ENCODE results near the gene NEURL3.
"Not testable (repeated sequence)": the region's sequence is repeated elsewhere in the genome, so short reads cannot be mapped to it uniquely, and the experiment has no call there.

Gene NEURL3, protein sequence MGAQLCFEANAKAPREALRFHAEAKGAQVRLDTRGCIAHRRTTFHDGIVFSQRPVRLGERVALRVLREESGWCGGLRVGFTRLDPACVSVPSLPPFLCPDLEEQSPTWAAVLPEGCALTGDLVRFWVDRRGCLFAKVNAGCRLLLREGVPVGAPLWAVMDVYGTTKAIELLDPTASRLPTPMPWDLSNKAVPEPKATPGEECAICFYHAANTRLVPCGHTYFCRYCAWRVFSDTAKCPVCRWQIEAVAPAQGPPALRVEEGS

DNA sequence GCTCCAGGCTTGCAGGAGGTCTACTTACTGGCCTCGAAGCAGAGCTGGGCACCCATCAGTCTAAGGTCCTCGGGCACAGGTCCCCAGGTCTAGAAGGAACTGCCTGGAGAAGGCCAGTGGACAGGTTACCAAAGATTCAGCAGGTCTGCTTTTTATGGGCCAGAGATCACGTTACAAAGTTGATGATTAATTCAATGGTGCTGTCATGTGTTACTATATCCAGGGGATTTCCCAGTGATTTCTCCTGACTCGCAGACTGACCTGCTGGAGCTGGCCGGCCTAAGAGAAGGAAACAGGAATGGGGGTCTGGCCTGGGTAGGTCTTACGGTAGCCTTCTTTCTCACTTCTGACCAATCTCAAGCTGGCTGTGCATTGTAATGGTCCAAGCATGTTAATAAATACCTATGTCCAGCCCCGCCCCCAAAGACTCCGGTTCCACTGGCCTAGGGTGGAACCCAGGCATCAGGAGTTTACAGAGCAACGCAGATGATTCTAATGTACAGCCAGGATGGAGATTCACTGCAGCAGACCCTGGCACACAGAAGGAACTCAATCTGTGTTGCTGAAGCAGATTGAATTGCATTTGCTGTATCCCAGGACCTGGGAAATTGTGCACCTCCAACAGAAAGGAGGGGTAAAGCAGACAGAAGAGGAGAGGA is at the start of gene NEURL3:
NEURL3 (minus strand) TSS at position 127 of the 659 bp plus-strand sequence; CDS start at position 56, 71 bp downstream.
- DNase-seq: no peak

DNA sequence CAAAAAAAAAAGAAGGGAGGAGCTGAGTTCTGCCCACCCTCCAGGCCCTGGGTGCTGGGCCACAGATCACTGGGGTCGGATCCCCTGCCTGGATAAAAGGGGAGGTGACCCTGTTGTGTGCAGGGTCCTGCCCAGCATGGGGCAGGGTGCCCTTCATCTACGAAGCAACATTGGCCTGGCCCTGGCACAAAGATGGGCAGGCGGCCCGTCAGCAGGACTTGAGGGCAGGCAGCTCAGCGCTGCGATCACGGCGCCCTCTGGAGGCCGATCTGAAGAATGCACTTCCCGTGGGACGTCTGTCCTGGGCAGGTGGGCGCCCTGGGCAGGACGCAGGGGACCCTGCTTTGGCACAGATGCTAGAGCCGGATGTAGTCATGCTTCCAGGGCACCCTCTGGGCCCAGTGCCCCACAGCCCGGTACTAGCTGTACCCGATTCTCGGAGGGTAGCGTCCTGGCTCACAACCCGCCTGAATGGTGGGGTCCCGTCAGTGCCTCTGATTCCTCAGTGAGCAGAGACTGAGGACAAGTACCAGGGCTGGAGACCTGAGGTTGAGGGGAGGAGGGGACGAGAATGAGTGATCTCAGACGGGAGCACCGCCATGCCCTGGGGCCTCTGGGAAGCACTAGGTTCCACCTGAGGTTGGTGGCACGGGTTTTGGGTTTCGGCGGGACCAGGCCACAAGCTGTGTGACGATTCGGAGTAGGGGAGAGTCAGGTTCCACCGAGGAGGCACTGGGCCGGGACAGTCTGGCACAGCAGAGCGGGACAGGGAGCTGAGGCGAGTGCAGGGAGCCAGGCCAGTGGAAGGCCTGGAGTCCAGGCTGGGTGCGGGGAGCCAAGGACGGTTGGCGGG is 49.4 kb upstream of the NEURL3 start:
- no peak for DNase-seq

DNA sequence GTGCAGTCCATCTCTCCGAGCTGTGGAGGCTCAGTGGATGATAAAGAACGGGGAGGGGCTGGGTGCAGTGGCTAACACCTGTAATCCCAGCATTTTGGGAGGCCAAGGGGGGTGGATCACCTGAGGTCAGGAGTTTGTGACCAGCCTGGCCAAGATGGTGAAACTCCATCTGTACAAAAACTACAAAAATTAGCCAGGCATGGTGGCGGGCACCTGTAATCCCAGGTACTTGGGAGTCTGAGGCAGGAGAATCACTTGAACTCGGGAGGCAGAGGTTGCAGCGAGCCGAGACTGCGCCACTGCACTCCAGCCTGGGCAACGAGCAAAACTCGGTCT is 48.8 kb upstream of the NEURL3 start:
- not testable (repeated sequence) for DNase-seq

DNA sequence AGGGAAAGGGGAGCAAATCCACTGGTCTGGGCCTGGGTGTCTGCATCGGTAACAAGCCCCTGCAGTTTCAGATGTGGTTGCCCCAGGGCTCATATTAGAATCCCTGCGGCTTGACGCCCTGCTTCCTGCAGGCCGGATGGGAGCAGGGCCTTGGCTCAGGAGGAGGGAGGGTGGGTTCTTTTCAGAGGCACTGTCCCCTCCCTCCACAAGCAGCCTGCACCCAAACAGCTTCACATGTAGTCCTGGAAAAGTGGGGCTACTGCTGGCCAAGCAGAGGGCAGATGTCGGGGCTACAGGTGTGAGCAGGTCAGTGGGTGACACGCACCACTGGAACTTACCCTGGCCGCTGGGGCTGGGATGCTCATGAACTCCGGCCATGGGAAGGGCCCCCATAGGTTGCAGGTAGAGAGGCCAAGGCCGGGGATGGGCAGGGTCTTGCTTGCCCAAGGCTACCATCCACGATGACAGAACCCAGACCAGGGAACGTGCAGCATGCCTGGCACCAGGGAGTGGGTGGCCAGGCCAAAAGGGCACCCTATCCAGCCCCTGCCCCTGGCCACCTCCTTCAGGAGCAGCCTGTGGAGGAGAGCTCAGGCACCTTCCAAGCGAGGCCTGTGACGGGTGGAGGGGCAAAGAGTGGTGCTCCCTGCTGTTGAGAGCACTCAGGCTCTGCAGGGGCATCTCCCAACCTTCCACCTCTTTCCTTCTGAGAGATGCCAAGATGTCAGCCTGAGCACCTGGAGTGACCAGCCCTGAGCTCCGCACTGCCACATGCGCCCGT is 48.2 kb upstream of the NEURL3 start:
- DNase-seq: no peak

DNA sequence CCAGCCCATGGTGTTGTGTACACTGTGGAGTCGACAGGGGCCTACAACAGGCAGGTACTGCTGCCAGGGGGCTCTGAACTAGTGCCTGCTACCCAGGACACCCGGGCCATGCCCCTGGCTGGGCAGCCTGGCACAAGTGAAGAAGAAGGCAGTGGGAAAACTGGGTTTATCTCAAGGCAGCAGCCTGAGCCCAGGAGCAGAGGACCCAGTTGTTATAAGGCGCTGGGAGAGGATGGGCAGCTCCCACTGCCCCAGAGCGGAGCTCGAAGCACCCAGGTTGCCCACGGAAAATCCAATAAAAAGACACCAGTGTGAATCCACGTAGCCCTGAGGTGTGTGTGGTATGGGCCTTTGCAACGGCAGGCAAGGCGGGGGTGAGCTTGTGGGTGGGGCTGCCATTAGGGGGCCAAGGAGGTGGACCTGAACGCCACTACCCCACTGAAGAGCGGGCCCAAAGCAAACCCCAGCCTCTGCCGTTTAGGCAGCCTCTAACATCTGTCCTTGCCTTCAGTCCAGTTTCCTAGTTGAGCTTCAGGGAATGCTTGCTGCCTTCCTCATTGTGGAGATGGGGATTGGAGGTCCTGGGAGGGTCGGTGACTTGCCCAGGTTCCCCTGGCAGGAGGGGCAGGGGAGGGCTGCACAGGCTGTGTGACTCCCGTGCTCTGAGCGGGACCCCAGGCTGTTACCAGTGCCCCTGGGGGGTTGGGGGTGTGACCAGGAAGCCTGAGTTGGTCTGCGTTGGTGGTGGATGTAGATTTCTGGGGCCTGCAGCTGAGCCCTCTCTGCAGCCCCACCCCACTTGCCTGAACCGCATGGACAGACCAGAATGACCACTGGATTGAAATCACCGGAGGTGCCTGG is 47.4 kb upstream of the NEURL3 start:
- no peak for DNase-seq

DNA sequence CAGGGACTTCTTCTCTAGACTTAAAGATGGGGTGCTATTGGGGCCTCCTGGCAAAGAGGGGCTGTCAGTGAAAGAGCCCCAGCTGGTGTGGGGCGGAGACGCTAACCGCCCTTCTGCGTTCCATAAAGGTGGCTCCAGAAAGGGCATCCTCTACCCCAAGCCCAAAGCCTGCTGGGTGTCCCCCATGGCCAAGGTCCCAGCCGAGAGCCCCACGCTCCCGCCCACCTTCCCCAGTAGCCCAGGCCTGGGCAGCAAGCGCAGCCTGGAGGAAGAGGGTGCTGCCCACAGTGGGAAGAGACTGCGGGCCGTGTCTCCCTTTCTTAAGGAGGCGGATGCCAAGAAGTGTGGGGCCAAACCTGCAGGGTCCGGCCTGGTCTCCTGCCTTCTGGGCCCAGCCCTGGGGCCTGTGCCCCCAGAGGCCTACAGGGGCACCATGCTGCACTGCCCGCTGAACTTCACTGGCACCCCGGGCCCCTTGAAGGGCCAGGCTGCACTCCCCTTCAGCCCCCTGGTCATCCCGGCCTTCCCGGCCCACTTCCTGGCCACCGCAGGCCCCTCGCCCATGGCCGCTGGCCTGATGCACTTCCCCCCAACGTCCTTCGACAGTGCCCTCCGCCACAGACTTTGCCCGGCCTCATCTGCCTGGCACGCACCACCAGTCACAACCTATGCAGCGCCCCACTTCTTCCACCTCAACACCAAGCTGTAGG is 46.6 kb upstream of the NEURL3 start:
- DNase-seq: no peak

DNA sequence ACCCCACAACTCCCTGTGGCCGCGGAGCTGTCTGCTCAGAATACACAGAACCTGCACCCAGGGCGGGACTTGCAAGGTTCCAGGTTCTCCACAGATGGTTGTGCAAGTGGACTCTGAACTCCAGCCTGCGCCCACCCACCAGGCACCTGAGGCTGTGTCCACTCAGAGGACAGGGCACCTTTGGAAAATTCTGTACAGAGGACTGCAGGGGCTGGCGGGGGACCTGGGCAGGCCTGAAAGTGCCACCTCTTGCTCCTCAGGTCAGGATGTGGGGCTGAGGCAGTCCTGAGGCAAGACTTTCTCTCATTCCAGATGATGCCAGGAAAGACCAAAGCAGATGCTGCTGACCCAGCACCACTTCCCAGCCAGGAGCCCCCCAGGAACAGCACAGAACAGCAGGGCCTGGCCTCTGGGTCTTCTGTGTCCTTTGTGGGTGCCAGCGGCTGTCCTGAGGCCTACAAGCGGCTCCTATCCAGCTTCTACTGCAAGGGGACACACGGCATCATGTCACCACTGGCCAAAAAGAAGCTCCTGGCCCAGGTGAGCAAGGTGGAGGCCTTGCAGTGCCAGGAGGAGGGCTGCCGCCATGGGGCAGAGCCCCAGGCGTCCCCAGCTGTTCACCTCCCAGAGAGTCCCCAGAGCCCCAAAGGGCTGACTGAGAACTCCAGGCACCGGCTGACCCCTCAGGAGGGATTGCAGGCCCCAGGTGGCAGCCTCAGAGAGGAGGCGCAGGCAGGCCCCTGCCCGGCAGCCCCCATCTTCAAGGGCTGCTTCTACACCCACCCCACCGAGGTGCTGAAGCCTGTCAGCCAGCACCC is 45.8 kb upstream of the NEURL3 start:
- no peak for DNase-seq

DNA sequence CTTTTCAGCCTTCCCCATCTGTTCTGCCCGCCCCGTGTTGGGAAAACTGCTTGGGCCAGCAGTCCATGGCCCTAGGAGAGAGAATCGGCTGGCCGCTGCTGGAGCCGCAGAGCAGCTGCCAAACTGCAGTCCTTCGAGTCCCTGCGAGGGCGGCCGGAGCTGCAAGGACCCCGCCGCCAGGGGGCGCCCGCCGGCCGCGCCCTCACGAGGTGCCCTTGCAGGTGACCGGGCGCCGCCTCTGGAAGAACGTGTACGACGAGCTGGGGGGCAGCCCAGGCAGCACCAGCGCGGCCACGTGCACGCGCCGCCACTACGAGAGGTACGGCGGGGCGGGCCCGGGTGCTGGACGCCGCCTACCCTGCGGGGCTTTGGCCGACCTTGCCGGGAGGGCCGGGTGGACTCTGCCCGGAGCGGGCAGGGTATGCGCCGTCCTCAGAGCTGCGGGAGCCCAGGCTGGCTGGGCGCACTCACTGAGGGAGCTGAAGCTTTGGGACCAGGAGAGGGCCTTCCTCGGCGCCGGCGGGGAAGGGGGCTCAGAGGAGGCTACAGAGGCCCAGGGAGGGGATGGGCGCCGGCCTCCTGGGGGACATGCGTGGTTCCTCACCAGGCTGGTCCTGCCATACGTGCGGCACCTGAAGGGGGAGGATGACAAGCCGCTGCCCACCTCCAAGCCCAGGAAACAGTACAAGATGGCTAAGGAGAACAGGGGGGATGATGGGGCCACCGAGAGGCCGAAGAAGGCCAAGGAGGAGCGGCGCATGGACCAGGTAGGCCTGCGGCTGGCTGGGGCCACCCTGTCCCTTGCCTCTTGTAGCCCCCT is 45.0 kb upstream of the NEURL3 start:
- no peak for DNase-seq

DNA sequence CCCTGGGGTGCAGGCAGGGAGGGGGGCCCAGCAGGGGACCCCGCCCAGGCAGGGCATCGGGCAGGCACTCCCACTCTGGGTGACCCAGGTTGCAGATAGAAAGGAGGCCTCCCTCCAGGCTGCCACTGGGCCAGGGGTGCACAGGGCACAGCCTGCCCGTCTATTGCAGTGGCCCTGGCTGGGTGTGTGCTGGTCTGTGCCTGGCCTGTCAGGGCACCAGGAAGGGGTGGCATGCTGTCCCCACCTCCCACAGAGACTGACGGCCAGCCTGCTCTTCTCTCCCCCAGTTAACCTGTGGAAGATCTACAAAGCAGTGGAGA is 44.3 kb upstream of the NEURL3 start:
- DNase-seq: no peak

DNA sequence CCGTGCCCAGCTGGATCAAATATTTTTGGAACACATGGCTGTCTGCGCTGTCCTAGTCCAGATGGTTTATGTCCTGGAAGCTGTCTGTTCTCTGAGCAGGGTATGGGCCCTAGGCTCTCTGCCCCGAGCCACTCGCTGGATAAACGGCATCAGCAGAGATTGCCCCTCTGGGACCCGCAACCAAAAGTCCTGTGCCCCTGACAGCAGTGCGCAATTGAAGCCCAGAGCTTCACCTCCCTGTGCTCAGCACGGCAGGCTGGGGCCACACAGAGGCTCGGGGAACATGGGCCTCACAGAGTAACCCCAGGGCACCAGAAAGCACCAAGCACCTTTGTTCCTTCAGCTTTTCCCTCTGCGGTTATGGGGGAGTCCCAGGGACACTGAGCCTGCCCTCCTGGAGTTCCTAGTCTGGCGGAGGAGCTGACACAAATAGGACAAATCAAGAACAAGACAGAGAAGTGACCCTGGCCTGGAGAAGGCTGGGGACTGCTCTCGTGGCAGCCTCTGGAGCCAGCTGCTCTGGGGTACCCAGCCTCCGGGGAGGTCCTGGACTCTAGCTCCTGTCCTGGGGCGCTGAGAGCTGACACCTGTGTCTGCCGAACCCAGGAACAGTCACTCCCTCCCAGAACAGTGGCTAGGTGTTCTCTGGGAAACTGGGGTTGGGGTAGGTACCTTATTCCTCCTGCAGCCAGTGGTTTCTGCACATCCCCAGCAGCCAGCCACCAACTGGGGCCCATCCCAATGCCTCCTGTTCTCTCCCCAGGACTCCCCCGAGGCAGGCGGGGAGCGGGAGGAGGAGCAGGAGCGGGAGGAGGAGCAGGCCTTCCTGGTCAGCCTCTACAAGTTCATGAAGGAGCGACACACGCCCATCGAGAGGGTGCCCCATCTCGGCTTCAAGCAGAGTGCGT is 43.7 kb upstream of the NEURL3 start:
- DNase-seq: no peak

DNA sequence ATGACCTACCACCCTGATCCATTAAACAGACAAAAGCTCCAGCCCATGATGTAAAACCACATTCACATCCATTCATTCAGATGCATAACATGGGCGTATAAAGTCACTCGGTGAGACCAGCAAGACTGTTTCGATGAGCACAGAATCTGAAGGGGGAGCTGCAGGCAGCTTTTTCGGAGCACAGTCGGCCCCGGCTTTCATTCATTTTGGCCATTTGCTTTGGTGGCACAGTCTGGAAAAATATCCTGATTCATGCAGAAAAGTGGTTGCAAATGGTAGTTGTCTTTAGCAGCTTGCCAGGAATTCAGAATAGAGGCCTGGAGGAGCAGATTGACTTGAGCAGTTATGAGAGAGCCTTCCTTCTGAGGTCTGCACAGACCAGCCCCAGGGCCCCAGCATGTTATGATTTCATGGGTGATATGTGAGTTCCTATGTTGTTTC is 42.6 kb upstream of the NEURL3 start:
- DNase-seq: no peak

DNA sequence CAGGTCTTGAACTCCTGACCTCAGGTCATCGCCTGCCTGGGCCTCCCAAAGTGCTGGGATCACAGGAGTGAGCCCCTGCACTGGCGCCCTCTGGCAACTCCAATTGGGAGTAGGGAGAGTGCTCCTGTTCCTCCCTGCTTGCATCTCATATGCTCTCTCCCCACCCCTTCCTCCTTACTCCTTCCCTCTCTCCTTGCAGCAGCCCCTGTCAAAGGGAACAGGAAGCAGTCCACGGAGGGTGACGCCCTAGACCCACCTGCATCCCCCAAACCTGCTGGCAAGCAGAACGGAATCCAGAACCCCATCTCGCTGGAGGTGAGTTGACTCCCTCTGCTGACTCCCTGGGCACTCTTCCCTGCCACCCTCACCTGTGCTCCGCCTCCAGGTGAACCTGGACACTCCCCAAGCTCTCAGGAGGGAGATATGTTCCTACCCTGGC is 42.1 kb upstream of the NEURL3 start:
- DNase-seq: no peak

DNA sequence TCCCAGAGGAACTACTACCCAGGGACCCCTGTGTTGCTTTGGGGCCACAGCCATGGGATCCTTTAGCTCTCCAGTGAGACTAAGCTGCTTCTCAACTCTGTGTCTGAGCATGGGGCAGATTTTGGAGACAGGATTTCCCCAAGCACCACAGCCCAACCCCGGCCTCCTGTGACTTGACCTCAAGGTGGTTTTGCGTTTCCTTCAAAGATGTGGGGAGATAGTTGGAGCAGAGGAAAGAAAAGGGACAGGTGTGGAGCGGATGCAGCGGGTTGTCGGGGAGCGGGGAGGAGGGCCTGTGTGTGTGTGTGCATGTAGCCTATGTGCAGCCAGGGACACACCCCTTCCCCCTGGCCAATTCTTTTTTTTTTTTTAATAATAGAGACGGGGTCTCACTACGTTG is 41.6 kb upstream of the NEURL3 start:
- DNase-seq: no peak

DNA sequence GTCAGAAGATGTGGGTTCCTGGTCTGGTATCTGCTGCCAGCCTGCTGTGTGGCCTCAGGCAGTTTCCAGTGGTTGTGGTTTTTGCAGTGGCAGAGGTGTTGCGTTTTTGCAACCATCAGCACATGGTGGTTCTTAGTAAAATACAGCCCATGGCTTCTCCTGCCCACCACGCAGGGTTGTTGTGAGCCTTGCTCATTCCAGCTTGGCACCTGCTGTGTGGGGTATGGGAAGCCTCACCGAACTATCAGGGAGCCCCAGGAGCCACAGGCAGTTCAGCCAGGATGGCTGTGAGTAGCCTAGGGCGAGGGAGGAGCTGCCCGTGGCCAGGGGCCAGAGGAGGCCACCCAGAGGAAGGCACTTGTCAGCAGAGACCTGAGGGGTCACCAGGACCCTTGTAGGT is 41.2 kb upstream of the NEURL3 start:
- DNase-seq: no peak

DNA sequence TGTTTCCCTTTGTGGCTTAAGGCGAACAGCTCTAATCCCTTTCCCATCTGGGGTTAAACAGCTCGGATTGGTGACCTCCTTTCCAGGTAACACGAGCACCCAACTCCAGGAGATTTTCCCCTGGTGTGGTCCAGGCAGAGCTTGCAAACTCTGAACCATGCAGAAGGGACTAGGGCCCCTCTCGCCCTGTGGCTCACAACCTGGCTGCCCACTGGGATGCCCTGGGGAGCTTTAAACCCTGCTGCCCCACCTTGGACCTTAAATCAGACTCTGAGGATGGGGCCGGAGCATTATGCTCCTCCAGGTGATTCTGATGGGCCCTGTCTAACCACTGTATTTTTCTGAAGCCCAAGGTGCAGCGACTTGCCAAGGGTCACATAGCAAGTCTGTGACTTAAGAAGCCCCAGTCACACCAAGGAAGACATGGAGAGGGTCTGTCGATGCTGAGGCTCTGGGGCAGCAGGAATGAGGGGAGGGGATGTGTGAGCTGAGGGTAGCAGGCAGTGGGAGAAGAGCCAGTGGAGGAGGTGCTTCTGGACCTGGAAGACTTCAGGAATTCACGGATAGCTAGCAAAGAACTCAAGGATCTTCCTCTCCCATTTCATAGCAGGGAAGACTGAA is 37.3 kb upstream of the NEURL3 start:
- no peak for DNase-seq

DNA sequence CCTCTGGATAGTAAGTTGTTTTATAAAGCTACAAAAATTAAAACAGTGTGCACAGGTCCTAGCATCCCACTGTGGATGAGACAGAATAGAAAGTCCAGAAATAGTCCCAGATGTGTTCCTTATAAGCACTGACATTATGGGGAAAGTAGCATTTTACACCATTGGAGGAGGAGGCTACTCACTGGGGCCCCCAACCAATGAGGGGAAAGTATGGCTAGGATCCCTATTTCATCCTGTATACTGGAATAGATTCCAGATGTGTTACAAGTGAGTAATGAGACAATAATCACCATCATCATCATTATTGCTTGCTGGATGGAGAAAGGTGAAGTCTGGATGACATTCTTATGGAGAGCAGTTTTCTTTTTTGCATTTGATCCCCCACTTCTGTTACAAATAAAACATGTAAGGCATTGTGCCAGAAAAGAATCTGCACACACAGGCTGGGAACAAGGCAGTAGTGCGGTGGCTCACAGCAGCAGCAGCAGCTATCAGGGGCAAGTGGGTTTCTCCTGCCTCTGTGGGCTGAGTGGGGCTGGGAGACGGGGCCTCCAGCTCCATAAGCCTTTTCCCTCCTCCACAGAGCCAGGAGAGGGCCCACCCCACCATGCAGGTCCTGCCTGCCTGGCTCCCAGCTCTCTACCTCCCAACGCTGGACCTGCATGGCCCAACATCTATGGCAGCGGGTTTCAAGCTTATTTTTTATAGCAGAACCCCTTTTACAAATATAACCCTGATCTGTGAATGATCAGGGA is 36.4 kb upstream of the NEURL3 start:
- DNase-seq: peak; percentile 18

DNA sequence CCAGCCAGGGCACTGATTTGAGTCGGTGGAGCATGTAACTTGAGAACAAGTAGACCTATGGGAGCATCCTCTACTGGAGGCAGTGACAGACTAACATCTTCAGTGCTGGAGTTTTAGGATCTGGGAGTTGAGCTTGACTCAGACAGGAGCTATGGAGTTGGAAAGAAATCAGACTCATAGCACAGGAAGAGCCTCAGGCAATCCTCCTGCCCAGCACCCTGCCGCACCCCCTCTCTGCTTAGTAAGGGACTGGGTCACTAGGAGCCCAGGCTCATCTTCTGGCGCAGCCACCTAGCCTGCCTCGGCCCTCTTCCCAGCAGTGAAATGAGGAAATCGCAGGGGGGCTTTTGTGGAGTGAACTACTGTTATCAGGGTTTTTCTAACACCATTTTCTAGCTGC is 35.0 kb upstream of the NEURL3 start:
- peak; percentile 19 for DNase-seq
